ENCODE data around the gene COL1A2. TPM values are rescaled to one million over a fixed set of nuclear protein-coding genes. Genes with fewer than 3 reads are reported as not detected.

COL1A2 gene
- 401 TPM for total RNA-seq
- long read RNA-seq, partial matches to known transcripts, result 314 of 428 reads
- long read RNA-seq, other reads (novel, unspliced or antisense), result 113 of 428 reads

- DNase-seq (ENCODE audit: low spot score), result peak; percentile 91
These were observed at the start of gene COL1A2 for GRCh38 chr7:94394437-94395140. Gene COL1A2 (plus strand): TSS chr7:94394895. CDS start chr7:94395032, 137 bp downstream.

GRCh38 chr7:94345907-94346306 is 48.8 kb upstream of the COL1A2 start:
- no peak for DNase-seq (ENCODE audit: low spot score)

- DNase-seq (ENCODE audit: low spot score), result no peak
These were observed 46.6 kb upstream of the COL1A2 start for GRCh38 chr7:94348142-94348541.

- no peak for DNase-seq (ENCODE audit: low spot score)
These were observed 44.0 kb upstream of the COL1A2 start for GRCh38 chr7:94350734-94351133.

GRCh38 chr7:94351703-94352102 is 43.0 kb upstream of the COL1A2 start:
- DNase-seq (ENCODE audit: low spot score), result no peak

- DNase-seq (ENCODE audit: low spot score), result no peak
These were observed 41.8 kb upstream of the COL1A2 start for GRCh38 chr7:94352887-94353286.

- DNase-seq (ENCODE audit: low spot score), result no peak
These were observed 39.7 kb upstream of the COL1A2 start for GRCh38 chr7:94354953-94355352.

GRCh38 chr7:94355454-94355853 is 39.2 kb upstream of the COL1A2 start:
- no peak for DNase-seq (ENCODE audit: low spot score)

GRCh38 chr7:94357076-94357475 is 37.6 kb upstream of the COL1A2 start:
- DNase-seq (ENCODE audit: low spot score), result no peak

- no peak for DNase-seq (ENCODE audit: low spot score)
These were observed 33.8 kb upstream of the COL1A2 start for GRCh38 chr7:94360926-94361325.

GRCh38 chr7:94362276-94362675 is 32.4 kb upstream of the COL1A2 start:
- no peak for DNase-seq (ENCODE audit: low spot score)

- no peak for DNase-seq (ENCODE audit: low spot score)
These were observed 29.9 kb upstream of the COL1A2 start for GRCh38 chr7:94364816-94365215.

- DNase-seq (ENCODE audit: low spot score), result no peak
These were observed 28.5 kb upstream of the COL1A2 start for GRCh38 chr7:94366163-94366562.

GRCh38 chr7:94366832-94367231 is 27.9 kb upstream of the COL1A2 start:
- no peak for DNase-seq (ENCODE audit: low spot score)

GRCh38 chr7:94367949-94368348 is 26.7 kb upstream of the COL1A2 start:
- no peak for DNase-seq (ENCODE audit: low spot score)

- no peak for DNase-seq (ENCODE audit: low spot score)
These were observed 26.3 kb upstream of the COL1A2 start for GRCh38 chr7:94368371-94368791.

GRCh38 chr7:94374231-94374630 is 20.5 kb upstream of the COL1A2 start:
- DNase-seq (ENCODE audit: low spot score), result no peak

GRCh38 chr7:94374721-94375566 is 19.8 kb upstream of the COL1A2 start:
- no peak for DNase-seq (ENCODE audit: low spot score)

GRCh38 chr7:94375691-94376090 is 19.0 kb upstream of the COL1A2 start:
- DNase-seq (ENCODE audit: low spot score), result no peak

GRCh38 chr7:94376281-94376680 is 18.4 kb upstream of the COL1A2 start:
- no peak for DNase-seq (ENCODE audit: low spot score)

GRCh38 chr7:94378356-94378755 is 16.3 kb upstream of the COL1A2 start:
- DNase-seq (ENCODE audit: low spot score), result no peak

GRCh38 chr7:94380264-94380663 is 14.4 kb upstream of the COL1A2 start:
- no peak for DNase-seq (ENCODE audit: low spot score)

Measured in mesenteric fat pad (tissue), 1 donor.